ENCODE measurements around the gene GRIN3B.
A peak's percentile ranks its signal among the peaks of the same experiment; 100 is the strongest.

GRIN3B gene, protein sequence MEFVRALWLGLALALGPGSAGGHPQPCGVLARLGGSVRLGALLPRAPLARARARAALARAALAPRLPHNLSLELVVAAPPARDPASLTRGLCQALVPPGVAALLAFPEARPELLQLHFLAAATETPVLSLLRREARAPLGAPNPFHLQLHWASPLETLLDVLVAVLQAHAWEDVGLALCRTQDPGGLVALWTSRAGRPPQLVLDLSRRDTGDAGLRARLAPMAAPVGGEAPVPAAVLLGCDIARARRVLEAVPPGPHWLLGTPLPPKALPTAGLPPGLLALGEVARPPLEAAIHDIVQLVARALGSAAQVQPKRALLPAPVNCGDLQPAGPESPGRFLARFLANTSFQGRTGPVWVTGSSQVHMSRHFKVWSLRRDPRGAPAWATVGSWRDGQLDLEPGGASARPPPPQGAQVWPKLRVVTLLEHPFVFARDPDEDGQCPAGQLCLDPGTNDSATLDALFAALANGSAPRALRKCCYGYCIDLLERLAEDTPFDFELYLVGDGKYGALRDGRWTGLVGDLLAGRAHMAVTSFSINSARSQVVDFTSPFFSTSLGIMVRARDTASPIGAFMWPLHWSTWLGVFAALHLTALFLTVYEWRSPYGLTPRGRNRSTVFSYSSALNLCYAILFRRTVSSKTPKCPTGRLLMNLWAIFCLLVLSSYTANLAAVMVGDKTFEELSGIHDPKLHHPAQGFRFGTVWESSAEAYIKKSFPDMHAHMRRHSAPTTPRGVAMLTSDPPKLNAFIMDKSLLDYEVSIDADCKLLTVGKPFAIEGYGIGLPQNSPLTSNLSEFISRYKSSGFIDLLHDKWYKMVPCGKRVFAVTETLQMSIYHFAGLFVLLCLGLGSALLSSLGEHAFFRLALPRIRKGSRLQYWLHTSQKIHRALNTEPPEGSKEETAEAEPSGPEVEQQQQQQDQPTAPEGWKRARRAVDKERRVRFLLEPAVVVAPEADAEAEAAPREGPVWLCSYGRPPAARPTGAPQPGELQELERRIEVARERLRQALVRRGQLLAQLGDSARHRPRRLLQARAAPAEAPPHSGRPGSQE

DNA sequence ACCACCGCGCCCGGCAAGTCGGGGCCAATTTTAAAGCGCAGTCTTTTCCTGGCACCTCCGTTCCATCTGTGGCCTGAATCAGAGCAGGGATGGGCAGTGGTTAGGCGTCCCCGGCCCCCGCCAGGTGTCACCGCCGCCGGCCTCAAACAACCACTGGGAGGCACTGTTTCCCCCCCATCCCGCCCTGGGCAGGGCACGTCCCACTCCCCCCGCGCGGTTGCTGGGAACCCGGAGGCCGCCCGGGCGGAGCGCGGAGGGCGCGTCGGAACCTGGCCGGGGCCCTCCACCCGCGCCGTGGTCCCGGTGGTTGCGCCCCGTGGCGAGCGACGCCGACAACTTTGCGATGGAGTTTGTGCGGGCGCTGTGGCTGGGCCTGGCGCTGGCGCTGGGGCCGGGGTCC is at the start of gene GRIN3B:
Gene GRIN3B (plus strand): TSS at position 325 of the 400 bp plus-strand sequence. CDS start 19 bp downstream, at position 344.
- H3K4me1 ChIP-seq: peaks cover 21 to 32% (median 28%) of the 10 kb centered on the region in 10 experiments
- peak within 1 kb of the TSS in 5 of 11 experiments; percentile 9 to 59 (median 32); a peak in 6 of 22 replicates for H3K9ac ChIP-seq
- H3K4me3 ChIP-seq: peak within 1 kb of the TSS; percentile 31 to 63 (median 46); a peak in 16 of 20 replicates
- peaks cover 0 to 5% (median 0%) of the 10 kb centered on the region in 11 experiments; a peak in 2 of 22 replicates for H3K36me3 ChIP-seq
- no peak within 1 kb of the TSS for H3K27ac ChIP-seq
- H4K20me1 ChIP-seq: peaks cover 0 to 80% (median 39%) of the 10 kb centered on the region in 11 experiments; a peak in 21 of 22 replicates
- H3K9me3 ChIP-seq (replicated peaks in 1 of 11): no peaks in the 10 kb centered on the region
- TF ChIP-seq Cebpa-rat (IDR thresholded peaks at IDR 0.05): no peak
- peak within 1 kb of the TSS; percentile 51 to 90 (median 73) for H3K4me2 ChIP-seq
- H3K27me3 ChIP-seq: peaks cover 84 to 92% (median 89%) of the 10 kb centered on the region in 11 experiments

DNA sequence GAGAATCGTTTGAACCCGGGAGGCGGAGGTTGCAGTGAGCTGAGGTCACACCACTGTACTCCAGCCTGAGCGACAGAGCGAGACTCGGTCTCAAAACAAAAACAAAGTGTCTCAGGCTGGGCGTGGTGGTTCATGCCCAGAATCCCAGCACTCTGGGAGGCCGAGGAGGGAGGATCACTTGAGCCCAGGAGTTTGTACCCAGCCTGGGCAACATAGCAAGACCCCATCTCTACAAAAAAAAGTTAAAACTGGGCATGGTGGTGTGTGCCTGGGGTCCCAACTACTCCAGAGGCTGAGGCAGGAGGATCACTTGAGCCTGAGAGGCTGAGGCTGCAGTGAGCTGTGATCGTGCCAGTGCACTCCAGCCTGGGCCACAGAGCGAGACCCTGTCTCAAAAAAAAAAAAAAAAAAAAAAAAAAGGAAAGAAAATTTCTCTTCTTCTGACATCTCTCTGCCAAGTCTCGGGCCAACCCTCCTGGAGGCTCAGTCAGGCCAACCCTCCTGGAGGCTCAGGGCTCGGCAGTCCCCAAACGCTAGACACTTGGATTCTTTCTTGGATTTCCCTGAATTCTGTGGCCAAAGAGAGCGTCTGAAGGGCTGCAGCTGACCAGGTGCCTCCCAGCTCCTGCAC is 48.1 kb upstream of the GRIN3B start:
- H3K27me3 ChIP-seq: no peaks in the 10 kb centered on the region
- peak overlapping the region; percentile 84 to 95 (median 94) for H3K27ac ChIP-seq
- H3K4me1 ChIP-seq: peaks cover 92 to 97% (median 96%) of the 10 kb centered on the region in 10 experiments
- peak overlapping the region; percentile 79 to 94 (median 86) for H3K9ac ChIP-seq
- H4K20me1 ChIP-seq: peaks cover 2 to 76% (median 17%) of the 10 kb centered on the region in 11 experiments; a peak in 18 of 22 replicates
- H3K9me3 ChIP-seq (replicated peaks in 1 of 11): no peaks in the 10 kb centered on the region
- TF ChIP-seq Cebpa-rat (IDR thresholded peaks at IDR 0.05): no peak
- H3K4me3 ChIP-seq: peak overlapping the region in 9 of 10 experiments; percentile 54 to 71 (median 61); a peak in 18 of 20 replicates
- peak overlapping the region; percentile 98 to 100 (median 100) for H3K4me2 ChIP-seq
- H3K36me3 ChIP-seq: peaks cover 0 to 19% (median 0%) of the 10 kb centered on the region in 11 experiments; a peak in 8 of 22 replicates

DNA sequence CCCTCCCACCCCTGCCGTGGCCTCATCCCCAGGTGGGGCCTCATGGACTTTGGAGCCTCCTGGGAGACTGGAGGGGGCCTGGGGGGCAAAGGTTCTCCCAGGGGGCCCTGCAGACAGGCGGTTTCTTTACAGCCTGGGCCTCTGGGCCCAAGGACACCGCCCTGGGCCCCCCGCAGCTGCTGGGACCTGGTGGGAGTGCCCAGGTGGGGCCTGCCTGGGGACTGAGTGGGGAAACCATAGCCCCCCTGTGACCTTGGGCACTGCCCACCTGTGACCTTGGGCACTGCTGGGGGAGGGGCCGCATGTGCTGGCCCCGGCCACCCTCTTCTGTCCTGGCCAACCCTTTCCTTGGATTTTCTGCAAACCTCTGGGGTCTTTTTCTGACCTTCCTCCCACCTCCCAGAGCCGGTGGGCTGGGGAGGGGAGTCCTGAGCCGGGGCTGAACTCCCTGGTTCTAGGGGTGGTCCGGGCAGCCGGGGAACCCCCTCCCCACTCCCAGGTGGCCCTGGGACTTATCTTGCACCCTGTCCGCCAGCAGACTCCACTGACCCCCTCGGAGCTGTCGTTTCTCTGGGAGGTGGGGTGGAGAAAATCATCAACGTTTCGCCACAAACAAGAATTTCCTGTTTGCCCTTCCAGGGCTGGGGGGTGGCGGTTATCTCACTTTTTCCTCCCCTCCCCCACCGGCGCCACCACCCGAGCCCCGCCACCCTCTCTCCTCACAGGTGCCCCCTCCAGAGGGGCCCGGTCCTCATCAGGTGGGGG is 47.4 kb upstream of the GRIN3B start:
- H3K4me3 ChIP-seq: peak overlapping the region; percentile 49 to 71 (median 60)
- peak overlapping the region; percentile 79 to 94 (median 86) for H3K9ac ChIP-seq
- TF ChIP-seq Cebpa-rat (IDR thresholded peaks at IDR 0.05): no peak
- peak overlapping the region; percentile 84 to 95 (median 94) for H3K27ac ChIP-seq
- H3K4me2 ChIP-seq: peak overlapping the region; percentile 98 to 100 (median 100)
- peaks cover 87 to 98% (median 97%) of the 10 kb centered on the region in 10 experiments for H3K4me1 ChIP-seq
- H3K27me3 ChIP-seq: no peaks in the 10 kb centered on the region
- peaks cover 0 to 20% (median 0%) of the 10 kb centered on the region in 11 experiments; a peak in 8 of 22 replicates for H3K36me3 ChIP-seq
- peaks cover 0 to 75% (median 22%) of the 10 kb centered on the region in 11 experiments; a peak in 15 of 22 replicates for H4K20me1 ChIP-seq
- H3K9me3 ChIP-seq (replicated peaks in 1 of 11): no peaks in the 10 kb centered on the region

- H4K20me1 ChIP-seq: peaks cover 0 to 68% (median 19%) of the 10 kb centered on the region in 11 experiments; a peak in 14 of 22 replicates
- peak overlapping the region; percentile 84 to 95 (median 94); a peak in 20 of 22 replicates for H3K27ac ChIP-seq
- H3K9ac ChIP-seq: peak overlapping the region; percentile 79 to 94 (median 86); a peak in 21 of 22 replicates
- peak overlapping the region in 9 of 10 experiments; percentile 49 to 71 (median 61); a peak in 17 of 20 replicates for H3K4me3 ChIP-seq
- TF ChIP-seq Cebpa-rat (IDR thresholded peaks at IDR 0.05): no peak
- no peaks in the 10 kb centered on the region for H3K27me3 ChIP-seq
- H3K4me1 ChIP-seq: peaks cover 79 to 98% (median 93%) of the 10 kb centered on the region in 10 experiments
- H3K4me2 ChIP-seq: peak overlapping the region; percentile 98 to 100 (median 100)
- H3K9me3 ChIP-seq (replicated peaks in 1 of 11): no peaks in the 10 kb centered on the region
- H3K36me3 ChIP-seq: peaks cover 0 to 23% (median 0%) of the 10 kb centered on the region in 11 experiments; a peak in 7 of 22 replicates
Measured at GRCh38 chr19:953445-954271, 46.6 kb upstream of the GRIN3B start.

DNA sequence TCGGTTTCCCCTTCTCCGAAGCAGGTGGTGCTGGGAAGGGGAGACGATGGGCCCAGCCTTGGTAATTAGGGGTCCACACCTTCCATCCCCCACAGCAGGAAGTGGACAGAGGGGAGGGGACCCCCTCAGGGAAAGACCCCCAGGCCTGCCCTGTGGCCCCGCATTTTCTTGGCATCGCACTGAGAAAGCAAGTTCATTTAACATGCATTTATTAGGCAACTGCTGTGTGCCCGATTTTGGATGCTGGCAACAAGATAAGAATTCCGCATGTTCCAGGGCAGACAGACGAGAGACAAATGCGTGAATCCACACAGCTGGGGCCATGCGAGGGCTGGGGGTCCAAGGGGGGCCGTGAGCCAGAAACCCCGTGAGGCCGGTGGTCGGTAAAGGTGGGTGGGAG is 45.9 kb upstream of the GRIN3B start:
- H3K4me1 ChIP-seq: peaks cover 73 to 97% (median 90%) of the 10 kb centered on the region in 10 experiments
- no peaks in the 10 kb centered on the region for H3K9me3 ChIP-seq (replicated peaks in 1 of 11)
- peak overlapping the region; percentile 98 to 100 (median 100) for H3K4me2 ChIP-seq
- H4K20me1 ChIP-seq: peaks cover 0 to 69% (median 22%) of the 10 kb centered on the region in 11 experiments; a peak in 14 of 22 replicates
- peaks cover 3 to 29% (median 6%) of the 10 kb centered on the region in 11 experiments; a peak in 17 of 22 replicates for H3K36me3 ChIP-seq
- peak overlapping the region in 6 of 10 experiments; percentile 20 to 71 (median 61); a peak in 10 of 20 replicates for H3K4me3 ChIP-seq
- no peaks in the 10 kb centered on the region for H3K27me3 ChIP-seq
- peak overlapping the region; percentile 84 to 95 (median 94); a peak in 18 of 22 replicates for H3K27ac ChIP-seq
- TF ChIP-seq Cebpa-rat (IDR thresholded peaks at IDR 0.05): no peak
- peak overlapping the region; percentile 79 to 94 (median 86); a peak in 21 of 22 replicates for H3K9ac ChIP-seq

DNA sequence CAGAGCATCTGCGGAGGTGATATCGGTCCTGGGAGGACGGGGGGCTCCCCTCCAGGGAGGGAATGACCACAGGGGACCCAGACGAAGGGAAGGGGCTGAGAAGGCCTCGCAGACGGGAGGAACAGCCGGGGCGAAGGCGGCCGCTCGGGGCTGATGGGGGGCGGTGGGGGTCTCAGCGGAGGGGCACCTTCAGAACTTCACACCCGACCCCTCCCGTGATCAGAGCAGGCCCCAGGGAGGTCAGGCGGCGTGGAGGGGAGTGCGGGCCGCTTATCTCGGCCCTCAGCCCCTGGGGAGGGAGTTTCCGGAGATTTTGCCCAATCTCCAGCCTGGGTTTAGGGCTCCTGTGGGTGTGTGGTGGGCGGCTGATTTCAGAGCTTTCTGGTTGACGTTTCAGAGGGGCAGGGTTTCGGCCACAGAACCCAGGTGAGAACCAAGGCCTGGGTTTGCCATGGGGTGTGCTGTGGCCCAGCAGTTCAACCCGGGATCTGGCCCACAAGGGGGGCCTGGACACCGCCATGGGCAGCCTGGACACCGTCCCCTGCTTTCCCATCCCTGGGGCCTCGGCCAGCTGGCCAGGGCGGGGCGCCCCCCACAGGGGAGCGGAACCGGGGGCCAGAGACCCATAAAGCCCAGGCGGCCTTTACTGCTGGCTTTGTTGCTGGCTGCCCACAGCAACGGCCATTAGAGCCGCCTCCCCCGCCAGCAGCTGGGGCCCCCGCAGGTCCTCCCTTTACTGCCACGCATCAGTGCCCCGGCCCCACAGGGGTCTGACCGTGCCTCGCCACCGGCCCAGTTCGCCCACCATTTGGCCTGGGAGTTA is 45.3 kb upstream of the GRIN3B start:
- H3K4me1 ChIP-seq: peaks cover 72 to 92% (median 84%) of the 10 kb centered on the region in 10 experiments

More for the DNA sequence above, 45.3 kb upstream of the GRIN3B start:
- H3K4me2 ChIP-seq: peak overlapping the region; percentile 98 to 100 (median 100)
- H3K4me3 ChIP-seq: peak overlapping the region in 8 of 10 experiments; percentile 11 to 71 (median 48); a peak in 12 of 20 replicates
- no peaks in the 10 kb centered on the region for H3K27me3 ChIP-seq
- peaks cover 0 to 69% (median 28%) of the 10 kb centered on the region in 11 experiments; a peak in 14 of 22 replicates for H4K20me1 ChIP-seq
- H3K36me3 ChIP-seq: peaks cover 9 to 36% (median 12%) of the 10 kb centered on the region in 11 experiments; a peak in 20 of 22 replicates
- H3K27ac ChIP-seq: peak overlapping the region; percentile 54 to 95 (median 91); a peak in 21 of 22 replicates
- no peaks in the 10 kb centered on the region for H3K9me3 ChIP-seq (replicated peaks in 1 of 11)
- TF ChIP-seq Cebpa-rat (IDR thresholded peaks at IDR 0.05): no peak
- H3K9ac ChIP-seq: peak overlapping the region; percentile 79 to 94 (median 86); a peak in 21 of 22 replicates

Data from BLaER1 treated with 17β-estradiol and CSF1 and Interleukin-3, amounts not matched to agents 10 nM and 100 nM (cell line).